Lower lobe of right lung (tissue), 2 donors: ENCODE data around the gene AFF3. TPM values are rescaled to one million over a fixed set of nuclear protein-coding genes. Genes with fewer than 3 reads are reported as not detected.

Experiments used
- ATAC-seq, 2 donors: fragments of 200-7000 bp; cut with Tn5 transposase; one replicate each; pipeline ENCODE4 v1.9.1; 2020 to 2022; ENCODE audit warnings: mild to moderate bottlenecking in 2 of 2, moderate library complexity in 2 of 2
- DNase-seq: peaks from one replicate; pipeline ENCODE4 v3.0.0-alpha.2; 2020
- H3K27ac ChIP-seq: fragments of 200-600 bp; one replicate; pipeline ENCODE4 v1.8.0; 2022
- H3K27me3 ChIP-seq: fragments of 200-600 bp; one replicate; pipeline ENCODE4 v1.8.0; 2022; ENCODE audit warnings: low read depth
- H3K36me3 ChIP-seq: fragments of 200-600 bp; one replicate; pipeline ENCODE4 v1.8.0; 2022; ENCODE audit warnings: mild to moderate bottlenecking
- H3K4me1 ChIP-seq: fragments of 200-600 bp; one replicate; pipeline ENCODE4 v1.8.0; 2022
- H3K4me3 ChIP-seq: fragments of 200-600 bp; one replicate; pipeline ENCODE4 v1.8.0; 2022; ENCODE audit warnings: mild to moderate bottlenecking
- H3K9me3 ChIP-seq: fragments of 200-600 bp; one replicate; pipeline ENCODE4 v1.8.0; 2022
- intact Hi-C: fragments of 100-400 bp; cut with DNase I; formaldehyde crosslinking; loops from one replicate; pipeline ENCODE4 v1.11.0; 2022
- total RNA-seq: library from RNA; stranded (reverse); fragmentation: NEBNext Ultra II Directional; extraction: Animal tissue kit (Norgen Biotek cat#: 25700); gene quantifications from one replicate; pipeline ENCODE4 v1.2.1, GENCODE V29; 2021
- TF ChIP-seq, protein P1 (sequence below): fragments of 200-600 bp; IDR thresholded peaks from one replicate; pipeline ENCODE4 v1.8.0; 2022; ENCODE audit warnings: antibody characterized with exemption, mild to moderate bottlenecking
- donor health status: DM: no; HTN: yes; CAD: no; lungs with severe emphysema.

AFF3 gene
- total RNA-seq, 1 donor from 2014 or later = 57.3 TPM

DNA sequence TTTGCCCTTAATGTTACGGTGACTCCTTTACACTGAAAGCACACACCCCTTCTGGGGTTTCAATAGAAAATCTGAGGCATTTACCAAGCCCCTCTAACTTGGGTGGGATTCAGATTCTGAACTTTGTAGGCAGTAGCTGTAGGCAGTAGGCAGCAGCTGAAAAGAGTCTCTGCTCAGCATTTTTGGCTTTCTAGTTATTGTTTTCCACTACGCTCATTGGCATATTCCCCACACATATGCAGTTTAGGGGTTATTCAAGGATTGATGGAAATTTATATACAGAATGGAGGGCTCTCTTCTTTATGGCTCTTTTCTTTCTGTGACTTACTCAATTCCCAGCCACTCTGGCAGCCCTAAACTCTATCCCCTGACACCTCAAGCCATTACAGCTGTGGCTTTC lies 419.9 kb downstream of the AFF3 start:
- Histone ChIP-seq H3K4me3 (no peak overlapping the region), H3K36me3 (no peaks in the 10 kb centered on the region), H3K9me3 (peaks cover 7% of the 10 kb centered on the region), H3K27me3 (no peaks in the 10 kb centered on the region), H3K4me1 (peaks cover 11% of the 10 kb centered on the region), H3K27ac (no peak overlapping the region)
- DNase-seq (no peak), ATAC-seq (no peak)
- intact Hi-C loops = no loop called here
- TF ChIP-seq, protein P1, sequence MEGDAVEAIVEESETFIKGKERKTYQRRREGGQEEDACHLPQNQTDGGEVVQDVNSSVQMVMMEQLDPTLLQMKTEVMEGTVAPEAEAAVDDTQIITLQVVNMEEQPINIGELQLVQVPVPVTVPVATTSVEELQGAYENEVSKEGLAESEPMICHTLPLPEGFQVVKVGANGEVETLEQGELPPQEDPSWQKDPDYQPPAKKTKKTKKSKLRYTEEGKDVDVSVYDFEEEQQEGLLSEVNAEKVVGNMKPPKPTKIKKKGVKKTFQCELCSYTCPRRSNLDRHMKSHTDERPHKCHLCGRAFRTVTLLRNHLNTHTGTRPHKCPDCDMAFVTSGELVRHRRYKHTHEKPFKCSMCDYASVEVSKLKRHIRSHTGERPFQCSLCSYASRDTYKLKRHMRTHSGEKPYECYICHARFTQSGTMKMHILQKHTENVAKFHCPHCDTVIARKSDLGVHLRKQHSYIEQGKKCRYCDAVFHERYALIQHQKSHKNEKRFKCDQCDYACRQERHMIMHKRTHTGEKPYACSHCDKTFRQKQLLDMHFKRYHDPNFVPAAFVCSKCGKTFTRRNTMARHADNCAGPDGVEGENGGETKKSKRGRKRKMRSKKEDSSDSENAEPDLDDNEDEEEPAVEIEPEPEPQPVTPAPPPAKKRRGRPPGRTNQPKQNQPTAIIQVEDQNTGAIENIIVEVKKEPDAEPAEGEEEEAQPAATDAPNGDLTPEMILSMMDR = no peak

DNA sequence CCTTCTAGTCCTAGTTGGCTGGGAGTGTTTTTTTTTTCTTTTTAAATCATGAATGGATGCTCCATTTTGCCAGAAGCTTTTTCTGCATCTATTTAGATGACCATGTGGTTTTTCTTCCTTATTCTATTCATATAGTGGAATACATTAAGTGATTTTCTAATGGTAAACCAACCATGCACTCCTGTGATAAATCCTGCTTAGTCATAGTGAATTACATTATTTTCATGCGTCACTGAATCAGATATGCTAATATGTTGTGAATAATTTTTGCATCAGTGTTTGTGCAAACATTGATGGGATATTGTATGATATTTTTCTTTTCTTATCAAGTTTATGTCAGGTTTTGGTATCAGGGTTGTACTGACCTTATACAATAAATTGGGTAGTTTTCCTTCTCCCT lies 423.3 kb downstream of the AFF3 start:
- no peaks in the 10 kb centered on the region for H3K27me3 ChIP-seq
- TF ChIP-seq, protein P1 = no peak
- H3K4me3 ChIP-seq = no peak overlapping the region
- intact Hi-C loops = no loop called here
- H3K4me1 ChIP-seq = no peaks in the 10 kb centered on the region
- H3K36me3 ChIP-seq = no peaks in the 10 kb centered on the region
- ATAC-seq (no peak), DNase-seq (no peak)
- H3K27ac ChIP-seq = no peak overlapping the region
- peaks cover 7% of the 10 kb centered on the region for H3K9me3 ChIP-seq

DNA sequence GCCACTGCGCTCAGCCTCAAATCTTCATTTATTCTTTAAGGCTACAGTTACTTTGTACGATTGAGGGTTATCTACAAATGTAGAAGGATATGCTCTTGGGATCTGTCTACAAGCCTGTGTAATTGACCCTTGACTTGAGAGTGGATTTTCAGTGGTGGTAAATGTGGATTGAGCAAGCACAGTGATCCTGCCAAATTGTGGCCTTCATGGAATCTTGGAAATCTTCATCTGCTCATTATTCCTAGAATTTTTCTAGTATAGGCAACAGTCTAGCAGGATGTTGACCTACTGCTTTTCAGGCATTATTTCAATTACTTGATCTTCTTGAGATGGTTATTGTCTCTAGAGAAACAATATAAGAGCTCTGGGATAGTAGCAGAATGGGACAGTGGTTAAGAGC lies 426.4 kb downstream of the AFF3 start:
- TF ChIP-seq, protein P1 = no peak
- Histone ChIP-seq H3K4me1 (no peaks in the 10 kb centered on the region), H3K36me3 (no peaks in the 10 kb centered on the region), H3K27ac (no peak overlapping the region), H3K9me3 (no peaks in the 10 kb centered on the region), H3K4me3 (no peak overlapping the region), H3K27me3 (no peaks in the 10 kb centered on the region)
- intact Hi-C loops = no loop called here
- DNase-seq (no peak), ATAC-seq (no peak)

DNA sequence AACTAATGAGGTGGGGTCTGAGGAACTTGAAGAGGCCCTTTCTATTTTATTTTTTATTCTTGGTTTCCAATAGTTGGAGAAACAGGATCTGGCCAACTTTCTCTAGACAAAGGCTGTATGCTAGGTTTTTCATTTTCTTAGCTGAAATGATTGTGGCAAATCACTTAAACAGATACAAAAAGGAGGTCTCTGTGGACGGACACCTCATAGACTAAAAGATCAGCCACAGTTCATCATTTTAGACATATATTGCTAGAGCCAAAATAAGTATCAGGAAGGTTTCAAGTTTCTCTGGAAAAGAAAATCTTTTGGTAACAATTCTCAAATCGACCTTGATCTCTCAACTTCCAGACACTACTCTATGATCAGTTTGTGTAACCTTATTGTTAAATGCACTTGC lies 428.0 kb downstream of the AFF3 start:
- ATAC-seq (no peak), DNase-seq (no peak)
- no peaks in the 10 kb centered on the region for H3K9me3 ChIP-seq
- H3K4me3 ChIP-seq = no peak overlapping the region
- H3K4me1 ChIP-seq = no peaks in the 10 kb centered on the region
- H3K27me3 ChIP-seq = no peaks in the 10 kb centered on the region
- H3K36me3 ChIP-seq = no peaks in the 10 kb centered on the region
- TF ChIP-seq, protein P1 = no peak
- H3K27ac ChIP-seq = no peak overlapping the region
- intact Hi-C loops = no loop called here

DNA sequence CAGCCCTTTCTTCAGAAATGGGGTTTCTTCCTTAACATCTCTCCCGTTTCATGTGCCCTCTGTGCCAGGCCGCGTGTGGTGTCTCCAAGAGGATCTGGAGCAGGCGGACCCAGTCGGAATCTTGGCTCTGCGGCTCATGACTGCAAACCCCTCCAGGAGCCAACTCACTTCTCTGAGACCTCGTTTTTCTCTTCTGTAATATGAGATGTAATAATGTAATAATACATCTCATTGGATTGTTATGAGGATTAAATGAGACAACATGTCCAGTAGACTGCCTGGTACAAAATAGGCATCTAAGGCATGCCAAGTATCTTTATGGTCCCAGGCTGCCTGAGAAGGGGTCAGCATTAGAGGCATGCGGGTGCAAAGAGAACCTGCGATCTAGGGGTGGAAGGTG lies 431.2 kb downstream of the AFF3 start:
- H3K4me1 ChIP-seq = no peaks in the 10 kb centered on the region
- intact Hi-C loops = no loop called here
- no peak for ATAC-seq
- no peak overlapping the region for H3K4me3 ChIP-seq
- no peaks in the 10 kb centered on the region for H3K36me3 ChIP-seq
- H3K9me3 ChIP-seq = no peaks in the 10 kb centered on the region
- TF ChIP-seq, protein P1 = no peak
- H3K27me3 ChIP-seq = no peaks in the 10 kb centered on the region
- no peak for DNase-seq
- H3K27ac ChIP-seq = no peak overlapping the region

DNA sequence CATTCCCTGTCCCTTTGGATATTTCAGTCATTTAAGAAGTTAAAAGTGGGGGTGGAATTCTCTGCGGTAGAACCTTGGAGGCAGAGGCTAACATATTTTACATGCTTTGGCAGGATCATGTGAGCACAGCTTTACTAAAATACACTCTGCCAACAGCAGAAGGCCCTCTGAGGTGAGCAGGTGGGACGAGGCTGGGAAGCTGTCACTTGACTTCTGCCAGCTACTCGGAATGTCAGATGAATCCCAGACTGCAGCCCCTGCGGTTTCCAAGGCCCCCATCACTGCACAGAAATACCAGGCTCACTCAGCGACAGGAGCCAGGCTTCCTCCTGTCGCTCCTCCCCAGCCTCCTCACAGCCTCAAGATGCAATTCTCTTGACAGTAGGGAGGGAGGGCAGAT lies 431.7 kb downstream of the AFF3 start:
- TF ChIP-seq, protein P1 = no peak
- no peaks in the 10 kb centered on the region for H3K36me3 ChIP-seq
- DNase-seq (no peak), ATAC-seq (peak in 1 of 2 donors; percentile 17)
- no peaks in the 10 kb centered on the region for H3K27me3 ChIP-seq
- H3K27ac ChIP-seq = no peak overlapping the region
- intact Hi-C loops = no loop called here
- no peak overlapping the region for H3K4me3 ChIP-seq
- no peaks in the 10 kb centered on the region for H3K9me3 ChIP-seq
- H3K4me1 ChIP-seq = no peaks in the 10 kb centered on the region
